DOHH2 (cell line): ENCODE data around the gene PRCD.

Source experiments
- H3F3A ChIP-seq: fragments of 200-600 bp; sonication (generic), shearing (Covaris generic); 2 replicates; pipeline ENCODE4 v1.6.0; 2016; ENCODE audit warnings: antibody characterized with exemption, mild to moderate bottlenecking; ENCODE audit not compliant: control insufficient read depth, insufficient read depth
- H3K27ac ChIP-seq: fragments of 200-600 bp; sonication (generic); 2 replicates; pipeline ENCODE4 v1.5.1; 2014; ENCODE audit warnings: low read depth, mild to moderate bottlenecking, low read length, moderate library complexity
- H3K27me3 ChIP-seq: fragments of 200-600 bp; sonication (generic); 2 replicates; pipeline ENCODE4 v1.6.1; 2014; ENCODE audit warnings: mild to moderate bottlenecking, low read length, mixed read lengths; ENCODE audit not compliant: control insufficient read depth
- H3K36me3 ChIP-seq: fragments of 200-600 bp; sonication (generic); 2 replicates; pipeline ENCODE4 v1.6.1; 2014; ENCODE audit warnings: mild to moderate bottlenecking, low read length, moderate library complexity, mixed read lengths; ENCODE audit not compliant: control insufficient read depth
- H3K4me1 ChIP-seq: fragments of 200-600 bp; sonication (generic); 2 replicates; pipeline ENCODE4 v1.6.1; 2014; ENCODE audit warnings: mild to moderate bottlenecking, low read length, mixed read lengths; ENCODE audit not compliant: control insufficient read depth
- H3K4me2 ChIP-seq: fragments of 200-600 bp; sonication (generic); 2 replicates; pipeline ENCODE4 v1.6.0; 2014; ENCODE audit warnings: mild to moderate bottlenecking, low read length, moderate library complexity
- H3K4me3 ChIP-seq: fragments of 200-600 bp; sonication (generic); 2 replicates; pipeline ENCODE4 v1.5.1; 2014; ENCODE audit warnings: mild to moderate bottlenecking, low read length, mixed read lengths
- H3K79me2 ChIP-seq: fragments of 200-600 bp; sonication (generic); 2 replicates; pipeline ENCODE4 v1.6.1; 2014; ENCODE audit warnings: mild to moderate bottlenecking, low read length, mixed read lengths; ENCODE audit not compliant: control insufficient read depth
- H3K9me2 ChIP-seq: fragments of 200-600 bp; sonication (generic); replicated peaks from 2 replicates; pipeline ENCODE4 v1.6.1; 2014; ENCODE audit warnings: mild to moderate bottlenecking, low read length, mixed read lengths; ENCODE audit not compliant: control insufficient read depth
- H3K9me3 ChIP-seq: fragments of 200-600 bp; sonication (generic); 2 replicates; pipeline ENCODE4 v1.6.1; 2014; ENCODE audit warnings: antibody characterized with exemption, low read length, mixed read lengths; ENCODE audit not compliant: control insufficient read depth, insufficient read depth
- H4K20me1 ChIP-seq: fragments of 200-600 bp; sonication (generic); 2 replicates; pipeline ENCODE4 v1.6.0; 2014; ENCODE audit warnings: low read depth, mild to moderate bottlenecking, antibody characterized with exemption, low read length, moderate library complexity; ENCODE audit not compliant: control insufficient read depth, insufficient read depth
- EZH2phosphoT487 ChIP-seq: fragments of 200-600 bp; sonication (generic); IDR thresholded peaks from 2 replicates; pipeline ENCODE4 v1.6.1; 2017; ENCODE audit warnings: borderline replicate concordance, mild to moderate bottlenecking, antibody characterized with exemption, low read length, moderate library complexity, mixed read lengths
- TF ChIP-seq, protein P1 (sequence below): fragments of 200-600 bp; sonication (generic); IDR thresholded peaks from one replicate; pipeline ENCODE4 v1.5.1; 2014; ENCODE audit warnings: antibody characterized with exemption, mild to moderate bottlenecking, low read depth, low read length; ENCODE audit not compliant: poor library complexity, severe bottlenecking

PRCD gene

DNA sequence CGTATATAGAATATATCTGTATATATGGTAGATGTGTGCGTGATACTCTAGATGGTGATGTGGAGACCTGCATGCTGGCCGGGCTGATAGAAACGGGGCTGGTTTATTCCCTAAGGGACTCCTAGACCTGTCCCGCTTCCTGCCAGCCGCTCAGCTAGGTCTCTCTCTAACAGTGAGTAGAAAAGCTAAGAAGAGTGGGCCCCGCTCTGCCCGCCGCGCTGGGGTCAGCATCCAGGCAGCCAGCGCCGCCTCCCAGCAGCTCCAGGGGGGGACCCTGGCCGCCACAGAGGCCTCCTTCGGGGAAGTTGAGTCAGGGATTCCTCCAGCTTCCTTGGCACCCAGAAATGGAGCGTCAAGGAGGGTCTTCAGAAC lies 11.7 kb upstream of the PRCD start:
- H3K4me3 ChIP-seq = peak overlapping the region; percentile 72
- H3K79me2 ChIP-seq = no peaks in the 10 kb centered on the region
- H3K27ac ChIP-seq = peak overlapping the region; percentile 83
- H3K36me3 ChIP-seq = no peaks in the 10 kb centered on the region
- 0 out of 2 replicates have a peak, but pooled peaks cover 3% of the 10 kb centered on the region for H3K27me3 ChIP-seq
- H3K4me1 ChIP-seq = peaks cover 42% of the 10 kb centered on the region
- no peaks in the 10 kb centered on the region for H3K9me2 ChIP-seq
- H3K9me3 ChIP-seq = no peaks in the 10 kb centered on the region
- TF ChIP-seq, protein P1, sequence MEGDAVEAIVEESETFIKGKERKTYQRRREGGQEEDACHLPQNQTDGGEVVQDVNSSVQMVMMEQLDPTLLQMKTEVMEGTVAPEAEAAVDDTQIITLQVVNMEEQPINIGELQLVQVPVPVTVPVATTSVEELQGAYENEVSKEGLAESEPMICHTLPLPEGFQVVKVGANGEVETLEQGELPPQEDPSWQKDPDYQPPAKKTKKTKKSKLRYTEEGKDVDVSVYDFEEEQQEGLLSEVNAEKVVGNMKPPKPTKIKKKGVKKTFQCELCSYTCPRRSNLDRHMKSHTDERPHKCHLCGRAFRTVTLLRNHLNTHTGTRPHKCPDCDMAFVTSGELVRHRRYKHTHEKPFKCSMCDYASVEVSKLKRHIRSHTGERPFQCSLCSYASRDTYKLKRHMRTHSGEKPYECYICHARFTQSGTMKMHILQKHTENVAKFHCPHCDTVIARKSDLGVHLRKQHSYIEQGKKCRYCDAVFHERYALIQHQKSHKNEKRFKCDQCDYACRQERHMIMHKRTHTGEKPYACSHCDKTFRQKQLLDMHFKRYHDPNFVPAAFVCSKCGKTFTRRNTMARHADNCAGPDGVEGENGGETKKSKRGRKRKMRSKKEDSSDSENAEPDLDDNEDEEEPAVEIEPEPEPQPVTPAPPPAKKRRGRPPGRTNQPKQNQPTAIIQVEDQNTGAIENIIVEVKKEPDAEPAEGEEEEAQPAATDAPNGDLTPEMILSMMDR = no peak
- TF ChIP-seq EZH2phosphoT487 = no peak
- no peaks in the 10 kb centered on the region for H4K20me1 ChIP-seq
- peak overlapping the region; percentile 90 for H3K4me2 ChIP-seq
- H3F3A ChIP-seq = no peaks in the 10 kb centered on the region; the same call in 1 of the 2 replicates

DNA sequence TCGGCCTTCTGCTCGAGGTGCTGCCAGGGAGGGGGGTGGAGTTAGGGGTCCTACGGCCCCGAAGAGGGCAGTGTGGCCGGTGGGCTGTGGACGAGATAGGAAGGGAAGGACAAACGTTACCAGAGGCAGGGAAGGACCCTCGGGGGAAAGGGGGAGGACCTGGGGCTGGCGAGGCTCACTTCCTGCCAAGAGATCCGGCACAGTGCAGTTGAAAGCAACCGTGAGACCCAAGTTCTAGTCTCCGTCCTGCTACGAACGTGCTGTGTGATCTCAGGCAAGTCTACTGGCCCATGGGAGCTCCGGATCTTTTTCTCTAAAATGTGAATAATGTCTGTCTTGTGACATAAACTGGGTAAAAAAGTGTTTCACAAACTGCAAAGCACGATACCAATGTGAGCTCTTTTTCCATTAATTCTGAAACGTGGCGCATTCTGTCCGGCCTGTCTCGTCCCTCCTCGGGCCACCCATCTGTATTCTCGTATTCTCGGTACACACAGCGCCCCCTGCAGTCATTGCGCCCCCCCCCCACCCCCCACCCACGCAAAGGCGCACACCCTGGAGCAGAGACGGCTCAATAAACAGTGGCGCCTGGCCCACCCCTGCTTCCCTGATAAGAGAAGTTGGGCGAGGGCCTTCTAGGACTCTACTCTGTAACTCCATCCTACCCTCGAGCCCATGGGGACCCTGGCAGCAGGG lies 11.2 kb upstream of the PRCD start:
- no peaks in the 10 kb centered on the region for H3K9me3 ChIP-seq
- H3K79me2 ChIP-seq = no peaks in the 10 kb centered on the region
- H4K20me1 ChIP-seq = no peaks in the 10 kb centered on the region
- peak overlapping the region; percentile 90 for H3K4me2 ChIP-seq
- no peak for TF ChIP-seq EZH2phosphoT487
- TF ChIP-seq, protein P1 = peak; percentile 55
- H3K27me3 ChIP-seq = no peaks in the 10 kb centered on the region
- H3K9me2 ChIP-seq = no peaks in the 10 kb centered on the region
- peak overlapping the region; percentile 83 for H3K27ac ChIP-seq
- H3F3A ChIP-seq = no peaks in the 10 kb centered on the region; the same call in 1 of the 2 replicates
- H3K4me1 ChIP-seq = peaks cover 38% of the 10 kb centered on the region
- H3K4me3 ChIP-seq = peak overlapping the region; percentile 72
- no peaks in the 10 kb centered on the region for H3K36me3 ChIP-seq

DNA sequence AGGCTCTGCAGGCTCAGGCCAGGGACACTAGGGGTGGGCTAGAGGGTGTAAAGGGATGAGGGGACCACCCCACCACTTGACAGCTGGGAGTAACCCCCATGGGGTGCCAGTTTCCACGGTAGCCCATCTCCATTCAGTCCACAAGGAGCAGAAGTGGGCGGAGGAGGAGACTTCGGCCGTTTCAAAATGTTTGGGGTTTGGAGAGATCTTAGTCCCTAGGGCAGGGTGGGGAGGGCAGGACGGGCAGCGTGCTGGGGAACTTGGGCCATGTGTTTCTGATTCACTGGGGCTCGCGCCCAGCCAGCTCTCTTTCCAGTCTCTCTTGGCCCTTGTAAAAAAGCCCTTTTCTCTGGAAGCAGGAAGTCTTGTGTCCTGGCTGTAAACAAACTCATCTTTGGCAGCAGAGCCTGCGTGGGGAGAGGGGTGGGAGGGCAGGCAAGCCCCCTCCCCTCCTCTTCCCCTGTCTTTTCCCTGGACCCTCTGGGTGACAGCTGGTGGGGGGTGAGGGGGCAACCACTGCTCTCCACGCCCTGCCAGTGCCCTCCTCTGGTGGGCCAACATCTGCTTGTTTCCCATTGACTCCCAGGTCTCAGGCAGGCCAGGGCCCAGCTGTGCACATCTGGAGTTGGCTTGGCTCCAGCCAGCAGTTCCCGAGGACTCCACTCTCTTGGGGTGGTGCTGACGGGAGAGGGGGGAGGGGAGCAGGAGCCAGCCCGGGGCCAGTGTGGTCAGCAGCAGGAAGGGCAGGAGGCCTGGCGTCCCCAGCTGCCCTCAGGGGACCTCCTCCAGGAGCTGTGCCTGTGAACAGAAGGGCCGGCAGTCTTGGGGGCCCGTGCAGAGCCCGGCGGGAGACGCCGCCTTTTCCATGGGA lies 10.4 kb upstream of the PRCD start:
- Histone ChIP-seq H4K20me1 (no peaks in the 10 kb centered on the region), H3K36me3 (no peaks in the 10 kb centered on the region), H3K4me3 (peak overlapping the region; percentile 72), H3K9me3 (no peaks in the 10 kb centered on the region), H3K9me2 (no peaks in the 10 kb centered on the region), H3K27me3 (no peaks in the 10 kb centered on the region), H3K79me2 (no peaks in the 10 kb centered on the region), H3K4me2 (peak overlapping the region; percentile 90), H3F3A (no peaks in the 10 kb centered on the region; the same call in 1 of the 2 replicates), H3K4me1 (peaks cover 38% of the 10 kb centered on the region), H3K27ac (peak overlapping the region; percentile 83)
- TF ChIP-seq, protein P1 = peak; percentile 16
- no peak for TF ChIP-seq EZH2phosphoT487
